HEK293 (cell line): ENCODE results near the gene PDLIM7.

Experiments used
- TF ChIP-seq, protein P1 (sequence below): fragments of 450-650 bp; formaldehyde crosslinking; IDR thresholded peaks from 2 replicates; pipeline ENCODE4 v1.5.1; 2016; ENCODE audit warnings: missing biosample characterization, missing genetic modification characterization
- TF ChIP-seq, protein P2 (sequence below): fragments of 450-650 bp; formaldehyde crosslinking; IDR thresholded peaks from 2 replicates; pipeline ENCODE4 v1.5.1; 2016; ENCODE audit warnings: missing biosample characterization, missing genetic modification characterization

DNA sequence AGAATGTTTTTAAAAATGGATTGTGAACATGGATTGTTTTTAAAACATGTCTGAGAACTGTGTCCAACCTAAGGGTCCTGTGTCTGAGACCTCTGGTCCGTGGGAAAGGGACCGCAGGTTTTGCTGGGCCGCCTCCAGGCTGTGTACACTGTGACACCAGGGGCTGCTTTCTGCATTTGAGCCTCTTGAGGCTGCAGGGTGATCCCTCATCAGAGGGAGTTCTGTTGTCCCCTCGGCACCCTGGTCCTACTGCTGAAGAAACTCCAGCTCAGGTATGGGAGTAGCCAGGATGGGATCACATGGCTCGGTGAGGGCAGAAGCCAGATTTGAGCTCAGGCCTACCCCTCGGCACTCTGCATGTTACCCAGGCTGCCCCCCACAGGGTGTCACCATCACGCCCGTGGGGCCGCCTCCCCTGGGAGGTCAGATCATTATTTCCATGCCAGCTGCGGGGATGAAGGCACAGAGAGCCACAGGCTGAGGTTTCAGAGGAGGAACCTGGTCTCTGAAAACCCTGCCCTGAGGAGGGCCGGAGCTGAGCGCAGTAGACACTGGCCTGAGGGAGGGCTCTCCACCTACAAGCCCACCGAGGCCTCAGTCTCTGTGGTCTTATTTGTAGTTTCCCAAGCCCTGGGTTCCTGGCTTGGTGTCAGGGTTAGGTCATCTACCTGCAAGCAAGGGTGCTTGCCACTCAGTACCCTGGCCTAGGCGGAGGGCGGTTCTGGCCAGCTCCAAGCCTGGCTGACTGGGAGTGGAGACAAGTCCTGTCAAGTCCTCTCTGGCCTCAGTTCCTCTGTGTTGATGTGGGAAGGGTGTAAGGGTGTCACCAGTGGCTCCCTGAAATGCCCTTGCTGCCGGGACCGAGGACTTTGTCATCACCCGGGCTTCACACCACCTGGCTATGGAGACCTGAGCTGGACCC is 48.0 kb downstream of the PDLIM7 start:
- TF ChIP-seq, protein P1, sequence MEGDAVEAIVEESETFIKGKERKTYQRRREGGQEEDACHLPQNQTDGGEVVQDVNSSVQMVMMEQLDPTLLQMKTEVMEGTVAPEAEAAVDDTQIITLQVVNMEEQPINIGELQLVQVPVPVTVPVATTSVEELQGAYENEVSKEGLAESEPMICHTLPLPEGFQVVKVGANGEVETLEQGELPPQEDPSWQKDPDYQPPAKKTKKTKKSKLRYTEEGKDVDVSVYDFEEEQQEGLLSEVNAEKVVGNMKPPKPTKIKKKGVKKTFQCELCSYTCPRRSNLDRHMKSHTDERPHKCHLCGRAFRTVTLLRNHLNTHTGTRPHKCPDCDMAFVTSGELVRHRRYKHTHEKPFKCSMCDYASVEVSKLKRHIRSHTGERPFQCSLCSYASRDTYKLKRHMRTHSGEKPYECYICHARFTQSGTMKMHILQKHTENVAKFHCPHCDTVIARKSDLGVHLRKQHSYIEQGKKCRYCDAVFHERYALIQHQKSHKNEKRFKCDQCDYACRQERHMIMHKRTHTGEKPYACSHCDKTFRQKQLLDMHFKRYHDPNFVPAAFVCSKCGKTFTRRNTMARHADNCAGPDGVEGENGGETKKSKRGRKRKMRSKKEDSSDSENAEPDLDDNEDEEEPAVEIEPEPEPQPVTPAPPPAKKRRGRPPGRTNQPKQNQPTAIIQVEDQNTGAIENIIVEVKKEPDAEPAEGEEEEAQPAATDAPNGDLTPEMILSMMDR (tag by site-specific recombination), result no peak
- TF ChIP-seq, protein P2, sequence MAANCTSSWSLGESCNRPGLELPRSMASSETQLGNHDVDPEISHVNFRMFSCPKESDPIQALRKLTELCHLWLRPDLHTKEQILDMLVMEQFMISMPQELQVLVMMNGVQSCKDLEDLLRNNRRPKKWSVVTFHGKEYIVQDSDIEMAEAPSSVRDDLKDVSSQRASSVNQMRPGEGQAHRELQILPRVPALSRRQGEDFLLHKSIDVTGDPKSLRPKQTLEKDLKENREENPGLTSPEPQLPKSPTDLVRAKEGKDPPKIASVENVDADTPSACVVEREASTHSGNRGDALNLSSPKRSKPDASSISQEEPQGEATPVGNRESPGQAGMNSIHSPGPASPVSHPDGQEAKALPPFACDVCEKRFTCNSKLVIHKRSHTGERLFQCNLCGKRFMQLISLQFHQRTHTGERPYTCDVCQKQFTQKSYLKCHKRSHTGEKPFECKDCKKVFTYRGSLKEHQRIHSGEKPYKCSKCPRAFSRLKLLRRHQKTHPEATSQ (tag by site-specific recombination), result no peak
